ENCODE results near the gene GPD1L. TPM values are rescaled to one million over a fixed set of nuclear protein-coding genes. Genes with fewer than 3 reads are reported as not detected.
A peak's percentile ranks its signal among the peaks of the same experiment; 100 is the strongest.
"Not testable (repeated sequence)": the region's sequence is repeated elsewhere in the genome, so short reads cannot be mapped to it uniquely, and the experiment has no call there.

Gene GPD1L
- total RNA-seq, 1 experiment from 2014 or later, result 2.8 TPM

DNA sequence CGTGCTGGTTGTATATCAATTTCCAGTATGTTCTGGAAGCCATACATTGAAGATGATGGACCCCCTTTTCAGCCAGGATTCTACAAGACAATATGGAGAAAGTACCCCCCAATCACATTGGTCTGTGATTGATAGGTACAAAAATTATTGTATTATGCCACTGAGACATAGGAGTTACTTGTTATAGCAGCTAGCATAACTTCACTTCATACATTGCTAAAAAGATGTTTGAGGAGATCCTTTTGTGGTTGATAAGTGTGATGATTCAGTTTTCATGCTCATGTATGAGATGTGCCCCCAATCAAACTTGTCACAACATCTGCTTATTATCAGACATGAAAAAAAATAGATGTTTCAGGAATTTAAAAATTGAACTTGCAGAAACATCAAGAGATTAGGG, 66.0 kb downstream of the GPD1L start:
- H3K36me3 ChIP-seq (replicated peaks; ENCODE audit: control insufficient read depth, insufficient read depth, low read length), result no peaks in the 10 kb centered on the region
- DNase-seq, result no peak
- H3K4me3 ChIP-seq (ENCODE audit: insufficient read depth, low read depth, low read length), result no peak overlapping the region
- H3K27me3 ChIP-seq (ENCODE audit: control insufficient read depth, insufficient read depth, low read length), result no peaks in the 10 kb centered on the region

DNA sequence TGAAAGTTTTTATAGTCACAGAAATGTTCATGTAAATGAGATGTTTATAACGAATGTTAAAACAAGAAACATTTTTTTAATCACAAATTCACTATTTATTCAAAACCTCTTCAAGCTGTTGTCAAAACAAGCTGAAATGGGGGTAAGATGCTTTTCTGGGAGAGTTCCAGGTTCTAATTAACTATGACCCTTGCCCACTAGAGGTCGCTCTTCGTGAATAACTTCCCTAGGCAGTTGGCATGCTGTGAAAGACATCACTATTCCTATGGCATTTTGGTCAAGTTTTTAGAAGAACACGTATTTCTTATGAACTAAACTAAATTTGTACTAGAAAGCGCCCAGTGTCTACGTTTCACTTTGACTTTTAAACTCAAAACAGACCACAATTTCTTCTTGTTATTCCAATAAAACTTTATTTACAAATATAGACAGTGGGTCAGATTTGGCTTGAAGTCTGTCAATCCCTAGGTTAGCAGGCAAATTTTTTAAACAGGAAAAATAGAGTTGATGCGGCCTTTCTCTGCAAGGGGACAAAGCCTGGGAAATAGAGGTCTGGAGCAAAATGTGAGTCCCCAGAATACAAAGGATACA, 69.3 kb downstream of the GPD1L start:
- peak; percentile 75 for DNase-seq
- Histone ChIP-seq H3K36me3 (replicated peaks; ENCODE audit: control insufficient read depth, insufficient read depth, low read length) (no peaks in the 10 kb centered on the region), H3K4me3 (ENCODE audit: insufficient read depth, low read depth, low read length) (no peak overlapping the region), H3K27me3 (ENCODE audit: control insufficient read depth, insufficient read depth, low read length) (no peaks in the 10 kb centered on the region)

DNA sequence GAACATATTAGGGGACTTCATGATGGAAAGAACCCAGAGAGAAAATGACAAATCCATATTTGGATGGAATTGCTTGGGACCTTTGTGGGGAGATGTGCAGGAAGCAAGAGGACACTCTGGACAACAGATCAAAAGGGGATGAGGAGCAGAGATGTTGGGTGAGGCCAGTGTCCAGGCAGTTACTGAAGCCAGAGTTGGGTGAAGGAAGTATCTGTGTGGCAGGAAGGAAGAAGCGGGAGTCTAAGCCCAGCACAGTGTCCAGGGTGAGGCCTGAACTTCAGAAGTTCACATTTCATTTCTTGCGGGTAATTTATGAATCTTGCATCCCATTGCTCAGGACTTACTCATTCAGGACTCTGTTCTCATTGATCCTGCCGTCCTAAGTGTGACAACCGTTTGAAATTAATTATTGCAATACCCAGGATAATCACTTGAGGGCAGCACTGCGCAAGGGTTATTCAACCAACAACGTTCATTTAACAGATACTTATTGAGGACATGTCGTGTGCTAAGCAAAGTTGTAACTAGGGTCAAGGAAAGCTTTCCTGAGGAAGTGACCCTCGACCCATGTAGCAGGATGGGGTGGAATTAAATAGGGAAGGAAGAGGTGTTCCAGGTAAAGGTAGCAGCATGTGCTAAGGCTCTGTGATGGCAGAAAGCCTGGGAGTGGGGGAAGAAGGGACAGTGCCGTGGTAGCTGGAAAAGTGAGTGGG, 70.7 kb downstream of the GPD1L start:
- no peak overlapping the region for H3K4me3 ChIP-seq (ENCODE audit: insufficient read depth, low read depth, low read length)
- H3K27me3 ChIP-seq (ENCODE audit: control insufficient read depth, insufficient read depth, low read length), result no peaks in the 10 kb centered on the region
- H3K36me3 ChIP-seq (replicated peaks; ENCODE audit: control insufficient read depth, insufficient read depth, low read length), result no peaks in the 10 kb centered on the region
- peak; percentile 54 for DNase-seq

DNA sequence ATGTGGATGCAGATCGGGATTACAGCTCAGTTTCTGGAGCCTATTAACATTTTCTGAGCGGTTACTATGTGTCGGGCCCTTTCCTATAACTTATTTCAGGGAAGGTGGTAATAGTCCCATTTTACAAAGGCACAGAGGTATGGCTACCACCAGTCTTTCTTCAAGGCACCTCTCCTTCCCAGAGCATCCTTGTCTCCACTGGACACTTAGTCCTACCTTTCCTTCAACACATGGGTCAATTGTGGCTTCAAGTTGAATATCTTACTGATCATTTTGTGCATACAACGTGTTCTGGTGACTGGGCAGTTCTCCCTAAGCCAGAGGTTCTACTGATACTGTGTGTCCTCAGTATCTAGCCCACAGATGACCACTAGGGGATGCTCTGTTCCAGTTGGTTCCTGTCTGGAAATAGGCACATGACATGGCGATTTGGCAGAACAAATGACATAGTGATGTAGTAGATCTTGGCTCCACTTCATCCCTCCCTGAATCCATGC, 71.3 kb downstream of the GPD1L start:
- Histone ChIP-seq H3K27me3 (ENCODE audit: control insufficient read depth, insufficient read depth, low read length) (no peaks in the 10 kb centered on the region), H3K4me3 (ENCODE audit: insufficient read depth, low read depth, low read length) (no peak overlapping the region), H3K36me3 (replicated peaks; ENCODE audit: control insufficient read depth, insufficient read depth, low read length) (no peaks in the 10 kb centered on the region)
- peak; percentile 66 for DNase-seq

DNA sequence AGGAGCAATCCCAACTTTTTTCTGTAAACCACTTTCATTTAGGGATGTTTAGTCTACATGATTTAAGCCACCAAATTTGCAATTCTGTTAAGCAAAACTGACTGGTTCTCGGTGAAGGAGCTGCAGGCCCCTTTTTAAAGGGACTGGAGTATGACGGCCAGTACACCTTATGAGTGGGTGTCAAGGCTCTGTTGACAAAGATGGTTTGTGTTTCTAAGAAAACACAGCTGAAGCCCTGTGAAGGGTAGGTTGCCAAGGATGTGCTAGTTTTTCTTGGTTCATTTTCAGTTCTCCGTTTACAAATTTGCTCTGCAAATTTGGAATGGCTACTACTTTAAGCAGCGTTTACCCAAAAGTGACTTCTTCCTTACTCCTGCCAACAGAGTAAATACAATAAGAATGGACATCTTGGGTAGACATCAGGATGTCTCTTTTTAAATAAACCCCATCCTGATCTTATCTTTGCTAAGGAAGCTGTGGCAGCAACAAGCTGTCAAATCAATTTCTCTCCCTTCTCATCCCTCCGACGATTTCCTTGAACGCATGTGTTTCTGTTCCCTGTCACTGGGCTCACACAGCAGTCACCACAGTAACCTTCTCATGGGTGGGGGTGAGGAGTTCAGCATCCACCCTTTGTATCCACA, 73.8 kb downstream of the GPD1L start:
- Histone ChIP-seq H3K27me3 (ENCODE audit: control insufficient read depth, insufficient read depth, low read length) (no peaks in the 10 kb centered on the region), H3K4me3 (ENCODE audit: insufficient read depth, low read depth, low read length) (no peak overlapping the region), H3K36me3 (replicated peaks; ENCODE audit: control insufficient read depth, insufficient read depth, low read length) (no peaks in the 10 kb centered on the region)
- no peak for DNase-seq

DNA sequence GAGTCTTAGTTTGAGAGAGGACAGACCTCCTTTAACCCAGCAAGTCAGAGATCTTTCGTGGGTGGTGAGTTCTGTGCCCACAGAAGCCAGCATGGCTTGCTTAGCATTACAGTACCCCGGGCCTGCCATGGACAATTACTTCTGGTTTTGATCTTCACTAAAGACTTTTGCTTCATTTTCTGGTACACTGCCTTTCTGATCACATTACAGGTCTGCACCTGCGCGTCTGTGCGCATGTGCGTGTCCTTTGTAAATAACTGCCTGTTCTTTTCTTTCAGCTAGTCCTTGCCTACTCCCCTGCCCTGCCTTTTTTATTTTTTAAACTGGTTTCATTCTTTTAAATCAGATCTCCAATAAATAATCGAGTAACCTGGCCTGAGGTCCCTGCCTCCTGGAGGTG, 74.9 kb downstream of the GPD1L start:
- no peak overlapping the region for H3K4me3 ChIP-seq (ENCODE audit: insufficient read depth, low read depth, low read length)
- H3K36me3 ChIP-seq (replicated peaks; ENCODE audit: control insufficient read depth, insufficient read depth, low read length), result no peaks in the 10 kb centered on the region
- no peak for DNase-seq
- no peaks in the 10 kb centered on the region for H3K27me3 ChIP-seq (ENCODE audit: control insufficient read depth, insufficient read depth, low read length)

DNA sequence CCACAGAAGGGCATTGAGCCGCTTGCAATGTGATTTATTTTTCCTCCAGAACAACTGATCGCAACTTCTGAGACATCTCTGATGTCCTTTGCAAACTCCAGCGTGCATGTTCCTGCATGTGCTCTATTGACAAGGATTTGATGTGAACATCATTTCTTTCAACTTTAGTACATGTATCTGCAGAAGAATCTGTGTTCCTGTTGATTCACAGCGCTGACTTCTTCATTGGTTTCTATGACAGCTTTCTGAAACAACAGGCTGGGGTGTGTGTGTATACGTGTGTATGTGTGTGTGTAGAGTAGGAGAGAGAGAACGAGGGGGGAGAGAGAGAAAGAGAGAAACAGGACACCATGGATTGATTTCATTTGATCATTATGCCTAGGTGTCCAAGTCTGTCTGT, 75.4 kb downstream of the GPD1L start:
- DNase-seq, result no peak
- Histone ChIP-seq H3K4me3 (ENCODE audit: insufficient read depth, low read depth, low read length) (no peak overlapping the region), H3K36me3 (replicated peaks; ENCODE audit: control insufficient read depth, insufficient read depth, low read length) (no peaks in the 10 kb centered on the region), H3K27me3 (ENCODE audit: control insufficient read depth, insufficient read depth, low read length) (no peaks in the 10 kb centered on the region)

DNA sequence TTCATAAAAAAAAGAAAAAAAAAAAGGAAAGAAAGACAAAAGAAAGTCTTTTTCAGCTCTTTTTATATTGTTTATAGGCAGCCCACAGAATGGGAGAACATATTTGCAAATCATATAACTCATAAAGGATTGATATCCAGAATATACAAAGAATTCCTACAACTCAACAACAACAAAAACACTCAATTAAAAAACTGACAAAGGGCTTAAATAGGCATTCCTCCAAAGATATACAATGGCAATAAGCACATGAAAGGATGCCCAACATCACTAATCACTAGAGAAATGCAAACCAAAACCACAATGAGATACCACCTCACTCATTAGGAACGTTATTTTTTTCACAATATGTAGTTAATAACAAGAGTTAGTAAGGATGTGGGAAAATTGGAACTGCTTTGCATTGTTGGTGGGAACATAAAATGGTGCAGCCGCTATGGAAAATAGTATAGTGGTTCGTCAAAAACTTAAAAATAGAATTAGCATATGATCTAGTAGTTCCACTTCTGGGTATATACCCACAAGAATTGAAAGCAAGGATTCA, 77.8 kb downstream of the GPD1L start:
- H3K4me3 ChIP-seq (ENCODE audit: insufficient read depth, low read depth, low read length), result no peak overlapping the region
- H3K36me3 ChIP-seq (replicated peaks; ENCODE audit: control insufficient read depth, insufficient read depth, low read length), result no peaks in the 10 kb centered on the region
- DNase-seq, result no peak
- H3K27me3 ChIP-seq (ENCODE audit: control insufficient read depth, insufficient read depth, low read length), result no peaks in the 10 kb centered on the region

DNA sequence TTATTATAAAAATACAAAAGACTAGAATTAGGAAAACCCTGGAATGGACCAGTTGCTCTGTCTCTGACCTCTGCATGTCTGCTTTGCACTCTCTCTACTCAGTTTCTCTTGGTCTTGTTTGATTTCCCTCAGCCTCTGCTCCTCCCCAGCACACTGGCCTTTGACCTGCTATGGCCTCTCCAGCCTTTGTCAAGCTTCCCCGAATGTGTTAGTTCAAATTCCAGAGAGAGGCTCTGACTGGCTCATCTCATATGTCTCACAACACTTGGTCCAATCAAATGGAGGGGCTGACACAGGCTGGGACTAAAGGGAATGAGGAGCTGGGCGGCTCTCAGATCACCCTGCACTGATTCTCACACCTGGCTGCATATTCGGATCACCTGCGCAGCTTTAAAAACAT, 79.7 kb downstream of the GPD1L start:
- no peaks in the 10 kb centered on the region for H3K27me3 ChIP-seq (ENCODE audit: control insufficient read depth, insufficient read depth, low read length)
- no peak for DNase-seq
- H3K36me3 ChIP-seq (replicated peaks; ENCODE audit: control insufficient read depth, insufficient read depth, low read length), result no peaks in the 10 kb centered on the region
- no peak overlapping the region for H3K4me3 ChIP-seq (ENCODE audit: insufficient read depth, low read depth, low read length)

DNA sequence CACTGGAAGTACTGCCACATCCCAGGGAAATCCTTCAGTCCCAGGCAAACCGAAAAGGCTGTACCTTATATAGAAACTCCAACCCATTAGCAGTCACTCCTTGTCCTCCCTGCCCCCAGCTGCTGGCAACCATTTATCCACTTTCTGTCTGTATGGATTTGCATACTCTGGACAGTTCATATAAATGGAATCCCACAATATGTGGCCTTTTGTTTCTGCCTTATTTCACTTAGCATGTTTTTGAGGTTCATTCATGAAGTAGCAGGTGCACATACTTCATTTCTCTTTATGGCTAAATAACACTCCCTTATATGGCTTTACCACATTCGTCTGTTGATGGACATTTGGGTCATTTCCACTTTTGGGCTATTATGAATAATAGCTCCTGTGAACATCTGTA, 80.5 kb downstream of the GPD1L start:
- Histone ChIP-seq H3K27me3 (ENCODE audit: control insufficient read depth, insufficient read depth, low read length) (no peaks in the 10 kb centered on the region), H3K4me3 (ENCODE audit: insufficient read depth, low read depth, low read length) (no peak overlapping the region), H3K36me3 (replicated peaks; ENCODE audit: control insufficient read depth, insufficient read depth, low read length) (no peaks in the 10 kb centered on the region)
- no peak for DNase-seq

DNA sequence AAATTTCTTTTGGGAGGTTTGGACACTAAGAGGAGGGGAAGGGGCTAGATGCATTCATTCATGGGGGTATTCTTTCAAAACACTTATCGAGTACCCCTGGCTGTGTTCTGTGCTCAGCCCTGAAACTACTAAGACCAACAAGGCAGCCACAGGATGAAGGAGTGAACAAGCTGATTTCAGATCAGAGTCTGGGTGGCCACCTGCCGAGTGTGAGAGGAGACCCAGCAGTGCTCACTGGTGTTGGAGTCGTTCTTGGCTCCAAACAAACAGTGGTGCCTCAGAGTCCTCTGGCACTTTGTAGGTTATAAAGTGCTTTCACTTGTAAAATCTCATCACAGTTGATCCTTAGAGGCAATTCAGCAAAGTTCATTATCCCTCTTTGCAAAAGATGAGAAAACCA, 83.3 kb downstream of the GPD1L start:
- Histone ChIP-seq H3K27me3 (ENCODE audit: control insufficient read depth, insufficient read depth, low read length) (no peaks in the 10 kb centered on the region), H3K36me3 (replicated peaks; ENCODE audit: control insufficient read depth, insufficient read depth, low read length) (no peaks in the 10 kb centered on the region), H3K4me3 (ENCODE audit: insufficient read depth, low read depth, low read length) (no peak overlapping the region)
- no peak for DNase-seq

DNA sequence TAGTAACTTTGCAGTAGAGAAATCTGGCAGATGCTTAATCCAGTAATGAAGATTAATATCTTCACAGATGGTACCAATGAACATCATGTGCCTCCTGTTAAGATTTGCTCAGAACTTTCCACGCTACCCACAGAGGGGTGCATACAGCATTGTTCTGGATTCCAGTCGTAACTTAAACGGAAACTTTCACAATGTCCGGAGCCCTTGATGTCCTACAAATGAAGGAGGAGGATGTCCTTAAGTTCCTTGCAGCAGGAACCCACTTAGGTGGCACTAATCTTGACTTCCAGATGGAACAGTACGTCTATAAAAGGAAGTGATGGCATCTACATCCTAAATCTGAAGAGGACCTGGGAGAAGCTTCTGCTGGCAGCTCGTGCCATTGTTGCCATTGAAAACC, 84.1 kb downstream of the GPD1L start:
- not testable (repeated sequence) for H3K27me3 ChIP-seq (ENCODE audit: control insufficient read depth, insufficient read depth, low read length); H3K4me3 ChIP-seq (ENCODE audit: insufficient read depth, low read depth, low read length)

DNA sequence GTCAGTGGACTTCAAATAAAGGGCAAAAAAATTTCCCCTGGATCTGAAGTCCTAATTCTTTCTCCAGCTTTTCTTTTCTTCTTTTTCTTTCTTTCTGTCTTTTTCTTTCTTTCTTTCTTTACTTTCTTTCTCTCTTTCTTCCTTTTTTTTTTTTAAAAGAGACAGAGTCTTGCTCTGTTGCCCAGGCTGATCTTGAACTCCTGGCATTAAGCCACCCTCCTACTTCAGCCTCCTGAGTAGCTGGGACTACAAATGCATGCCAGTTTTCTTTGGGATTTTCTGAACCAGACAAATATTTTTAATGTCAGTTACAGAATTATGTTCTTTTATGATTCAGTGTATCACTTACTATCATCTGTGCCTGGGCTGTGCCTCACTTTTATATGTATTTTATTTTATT, 86.7 kb downstream of the GPD1L start:
- Histone ChIP-seq H3K4me3 (ENCODE audit: insufficient read depth, low read depth, low read length) (no peak overlapping the region), H3K36me3 (replicated peaks; ENCODE audit: control insufficient read depth, insufficient read depth, low read length) (no peaks in the 10 kb centered on the region), H3K27me3 (ENCODE audit: control insufficient read depth, insufficient read depth, low read length) (no peaks in the 10 kb centered on the region)
- no peak for DNase-seq

More for the DNA sequence above, 84.1 kb downstream of the GPD1L start:
- DNase-seq; H3K36me3 ChIP-seq (replicated peaks; ENCODE audit: control insufficient read depth, insufficient read depth, low read length): not testable (repeated sequence)

DNA sequence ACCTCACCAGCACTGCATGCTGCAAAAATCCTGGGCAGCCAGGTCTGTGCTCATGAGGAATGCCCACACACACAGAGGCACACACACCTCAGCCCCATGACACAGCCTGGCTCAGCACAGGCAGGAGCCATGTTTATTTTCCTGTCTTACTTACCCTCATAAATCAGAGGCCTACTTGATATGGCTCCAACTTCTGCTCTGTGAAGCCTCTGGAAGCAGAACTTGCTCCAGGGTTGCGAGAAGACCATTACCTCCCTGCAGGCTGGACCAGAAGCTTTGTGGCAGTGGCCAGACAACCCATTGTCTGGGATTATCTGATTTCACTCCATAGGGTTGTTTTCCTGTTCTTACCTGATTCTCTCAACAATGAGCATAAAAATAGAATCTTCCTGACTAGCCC, 88.2 kb downstream of the GPD1L start:
- no peaks in the 10 kb centered on the region for H3K36me3 ChIP-seq (replicated peaks; ENCODE audit: control insufficient read depth, insufficient read depth, low read length)

DNA sequence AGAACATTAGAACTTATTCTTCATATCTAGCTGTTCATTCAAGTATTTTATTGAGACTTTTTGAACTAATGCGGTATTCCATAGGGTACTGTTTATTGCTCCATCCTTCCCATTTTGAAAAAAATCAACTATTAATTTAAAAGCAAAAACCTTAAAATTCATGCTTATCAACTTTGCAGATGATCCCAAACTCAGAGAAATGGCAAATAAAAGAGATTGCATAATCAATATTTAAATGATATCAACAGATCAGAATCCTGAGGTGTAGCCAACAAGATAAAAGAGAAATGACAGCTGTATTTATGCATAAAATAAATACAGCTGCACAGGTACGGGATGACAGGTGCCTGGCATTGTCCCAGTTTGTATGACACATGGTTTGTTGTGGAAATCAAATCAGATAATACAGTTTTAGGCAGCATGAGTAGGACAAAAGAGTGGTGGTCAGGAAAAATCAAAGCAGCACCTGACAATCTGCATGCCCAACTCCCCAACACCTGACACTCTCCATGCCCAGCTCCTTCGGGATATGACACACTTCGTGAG, 89.6 kb downstream of the GPD1L start:
- Histone ChIP-seq H3K4me3 (ENCODE audit: insufficient read depth, low read depth, low read length) (no peak overlapping the region), H3K36me3 (replicated peaks; ENCODE audit: control insufficient read depth, insufficient read depth, low read length) (no peaks in the 10 kb centered on the region), H3K27me3 (ENCODE audit: control insufficient read depth, insufficient read depth, low read length) (no peaks in the 10 kb centered on the region)
- DNase-seq, result no peak

More for the DNA sequence above, 88.2 kb downstream of the GPD1L start:
- Histone ChIP-seq H3K4me3 (ENCODE audit: insufficient read depth, low read depth, low read length) (no peak overlapping the region), H3K27me3 (ENCODE audit: control insufficient read depth, insufficient read depth, low read length) (no peaks in the 10 kb centered on the region)
- no peak for DNase-seq

Data from H7 (cell line).